ENCODE measurements around the gene C2CD2L.

DNA sequence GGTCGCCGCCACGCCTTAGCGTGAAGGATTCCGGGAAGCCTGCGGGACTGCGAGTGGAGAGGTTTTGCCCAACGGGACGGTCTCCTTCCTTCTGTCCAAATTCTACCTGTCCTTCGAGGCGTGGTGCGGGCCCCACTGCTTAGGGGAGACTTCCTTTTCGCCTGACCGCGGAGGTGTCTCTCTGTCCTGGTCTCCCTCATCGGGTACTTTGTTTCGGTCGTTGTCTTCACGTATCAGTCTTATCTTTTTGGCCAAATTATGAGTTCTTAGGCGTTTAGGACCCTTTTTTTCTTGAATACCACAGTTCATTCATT, 14.6 kb downstream of the C2CD2L start:
- TF ChIP-seq EZH2 (IDR thresholded peaks at IDR 0.05) = no peak
- TF ChIP-seq POLR2AphosphoS5 (IDR thresholded peaks at IDR 0.05; ENCODE audit: borderline replicate concordance, low read depth, low read length) = no peak
- no peak for TF ChIP-seq FOXP2 (optimal IDR thresholded peaks at IDR 0.05; ENCODE audit: control extremely low read depth, extremely low read length, insufficient read depth)
